ENCODE data around the gene IQSEC1. TPM values are rescaled to one million over a fixed set of nuclear protein-coding genes. Genes with fewer than 3 reads are reported as not detected.

The IQSEC1 gene
- total RNA-seq, 1 donor from 2014 or later = 41.7 TPM

DNA sequence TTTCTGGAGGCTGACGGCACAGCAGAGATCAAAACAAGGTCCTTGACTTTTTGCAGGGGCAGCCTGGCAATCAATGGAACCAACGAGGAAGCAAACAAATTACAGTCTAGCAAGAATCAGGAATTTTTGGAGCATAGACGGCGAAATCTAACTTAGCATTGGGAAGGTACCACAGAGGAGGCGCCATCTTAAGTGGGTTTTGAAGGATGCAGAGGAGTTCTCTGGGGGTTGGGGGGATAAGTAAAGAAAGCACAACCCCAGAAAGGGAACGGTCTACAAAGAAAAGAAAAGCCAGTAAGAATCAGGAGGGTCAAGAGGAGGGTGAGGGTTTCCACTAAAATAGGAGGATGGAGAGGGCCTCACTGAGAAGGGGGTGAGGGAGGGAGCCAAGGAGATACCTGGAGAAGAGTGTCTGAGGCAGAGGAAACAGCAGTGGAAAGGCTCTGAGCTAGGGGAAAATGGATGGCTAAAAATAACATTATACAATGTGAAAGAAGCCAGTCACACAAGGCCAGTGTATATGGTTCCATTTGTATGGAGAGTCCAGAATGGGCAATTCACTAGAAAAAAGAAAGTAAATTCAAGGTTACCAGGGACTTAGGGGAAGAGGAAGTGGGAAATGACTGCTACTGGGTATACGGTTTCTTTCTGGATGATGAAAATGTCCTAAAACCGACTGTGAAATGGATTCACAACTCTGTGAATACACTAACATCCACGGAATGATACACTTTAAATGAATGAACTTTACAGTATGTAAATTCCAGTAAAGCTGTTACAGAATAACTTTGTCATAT lies 25.2 kb upstream of the IQSEC1 start:
- TF ChIP-seq, protein P1, sequence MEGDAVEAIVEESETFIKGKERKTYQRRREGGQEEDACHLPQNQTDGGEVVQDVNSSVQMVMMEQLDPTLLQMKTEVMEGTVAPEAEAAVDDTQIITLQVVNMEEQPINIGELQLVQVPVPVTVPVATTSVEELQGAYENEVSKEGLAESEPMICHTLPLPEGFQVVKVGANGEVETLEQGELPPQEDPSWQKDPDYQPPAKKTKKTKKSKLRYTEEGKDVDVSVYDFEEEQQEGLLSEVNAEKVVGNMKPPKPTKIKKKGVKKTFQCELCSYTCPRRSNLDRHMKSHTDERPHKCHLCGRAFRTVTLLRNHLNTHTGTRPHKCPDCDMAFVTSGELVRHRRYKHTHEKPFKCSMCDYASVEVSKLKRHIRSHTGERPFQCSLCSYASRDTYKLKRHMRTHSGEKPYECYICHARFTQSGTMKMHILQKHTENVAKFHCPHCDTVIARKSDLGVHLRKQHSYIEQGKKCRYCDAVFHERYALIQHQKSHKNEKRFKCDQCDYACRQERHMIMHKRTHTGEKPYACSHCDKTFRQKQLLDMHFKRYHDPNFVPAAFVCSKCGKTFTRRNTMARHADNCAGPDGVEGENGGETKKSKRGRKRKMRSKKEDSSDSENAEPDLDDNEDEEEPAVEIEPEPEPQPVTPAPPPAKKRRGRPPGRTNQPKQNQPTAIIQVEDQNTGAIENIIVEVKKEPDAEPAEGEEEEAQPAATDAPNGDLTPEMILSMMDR (IDR thresholded peaks at IDR 0.05; ENCODE audit: unreplicated experiment) = no peak
- Mint-ChIP-seq H3K9me3 (no peaks in the 10 kb centered on the region), H3K4me1 (no peaks in the 10 kb centered on the region), H3K36me3 (no peaks in the 10 kb centered on the region), H3K27me3 (ENCODE audit: low read depth) (peaks cover 4% of the 10 kb centered on the region), H3K4me3 (no peak overlapping the region), H3K27ac (no peak overlapping the region)
- no peak for DNase-seq (ENCODE audit: low spot score in 2 of 2, unreplicated experiment in 2 of 2)

GRCh38 chr3:13096356-13096755 lies 23.1 kb upstream of the IQSEC1 start:
- no peak for DNase-seq (ENCODE audit: low spot score in 2 of 2, unreplicated experiment in 2 of 2)
- H3K4me3 Mint-ChIP-seq = no peak overlapping the region
- H3K36me3 Mint-ChIP-seq = no peaks in the 10 kb centered on the region
- no peak overlapping the region for H3K27ac Mint-ChIP-seq
- H3K9me3 Mint-ChIP-seq = no peaks in the 10 kb centered on the region
- peaks cover 6% of the 10 kb centered on the region for H3K27me3 Mint-ChIP-seq (ENCODE audit: low read depth)
- H3K4me1 Mint-ChIP-seq = peaks cover 2% of the 10 kb centered on the region
- TF ChIP-seq, protein P1 (IDR thresholded peaks at IDR 0.05; ENCODE audit: unreplicated experiment) = no peak

GRCh38 chr3:13095408-13095937 lies 22.2 kb upstream of the IQSEC1 start:
- TF ChIP-seq, protein P1 (IDR thresholded peaks at IDR 0.05; ENCODE audit: unreplicated experiment) = no peak
- Mint-ChIP-seq H3K4me3 (no peak overlapping the region), H3K9me3 (no peaks in the 10 kb centered on the region), H3K36me3 (no peaks in the 10 kb centered on the region), H3K27ac (no peak overlapping the region), H3K4me1 (peaks cover 2% of the 10 kb centered on the region), H3K27me3 (ENCODE audit: low read depth) (peaks cover 6% of the 10 kb centered on the region)
- DNase-seq (ENCODE audit: low spot score in 2 of 2, unreplicated experiment in 2 of 2) = no peak

DNA sequence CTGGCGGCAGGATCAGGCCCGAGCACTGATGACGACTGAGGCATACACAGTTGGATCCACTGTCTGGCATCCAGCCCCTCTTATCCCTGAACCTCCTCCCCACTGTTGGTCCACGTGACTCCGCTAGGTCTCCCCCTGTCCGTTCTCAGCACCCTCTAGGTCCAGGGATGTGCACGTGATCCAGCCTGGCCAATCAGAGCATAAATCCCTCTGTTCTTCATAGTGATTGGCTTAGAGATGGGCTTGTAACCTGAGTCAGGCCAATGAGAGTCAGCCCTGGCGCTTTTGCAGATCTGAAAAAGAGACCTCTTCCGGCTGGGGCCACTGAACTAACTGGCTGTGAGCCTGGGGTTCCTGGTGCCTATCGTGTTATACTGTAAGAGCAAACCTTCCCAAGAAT lies 20.5 kb upstream of the IQSEC1 start:
- no peak for DNase-seq (ENCODE audit: low spot score in 2 of 2, unreplicated experiment in 2 of 2)
- Mint-ChIP-seq H3K27ac (no peak overlapping the region), H3K36me3 (no peaks in the 10 kb centered on the region), H3K9me3 (no peaks in the 10 kb centered on the region), H3K4me3 (no peak overlapping the region), H3K27me3 (ENCODE audit: low read depth) (peaks cover 6% of the 10 kb centered on the region), H3K4me1 (peaks cover 2% of the 10 kb centered on the region)
- TF ChIP-seq, protein P1 (IDR thresholded peaks at IDR 0.05; ENCODE audit: unreplicated experiment) = no peak

DNA sequence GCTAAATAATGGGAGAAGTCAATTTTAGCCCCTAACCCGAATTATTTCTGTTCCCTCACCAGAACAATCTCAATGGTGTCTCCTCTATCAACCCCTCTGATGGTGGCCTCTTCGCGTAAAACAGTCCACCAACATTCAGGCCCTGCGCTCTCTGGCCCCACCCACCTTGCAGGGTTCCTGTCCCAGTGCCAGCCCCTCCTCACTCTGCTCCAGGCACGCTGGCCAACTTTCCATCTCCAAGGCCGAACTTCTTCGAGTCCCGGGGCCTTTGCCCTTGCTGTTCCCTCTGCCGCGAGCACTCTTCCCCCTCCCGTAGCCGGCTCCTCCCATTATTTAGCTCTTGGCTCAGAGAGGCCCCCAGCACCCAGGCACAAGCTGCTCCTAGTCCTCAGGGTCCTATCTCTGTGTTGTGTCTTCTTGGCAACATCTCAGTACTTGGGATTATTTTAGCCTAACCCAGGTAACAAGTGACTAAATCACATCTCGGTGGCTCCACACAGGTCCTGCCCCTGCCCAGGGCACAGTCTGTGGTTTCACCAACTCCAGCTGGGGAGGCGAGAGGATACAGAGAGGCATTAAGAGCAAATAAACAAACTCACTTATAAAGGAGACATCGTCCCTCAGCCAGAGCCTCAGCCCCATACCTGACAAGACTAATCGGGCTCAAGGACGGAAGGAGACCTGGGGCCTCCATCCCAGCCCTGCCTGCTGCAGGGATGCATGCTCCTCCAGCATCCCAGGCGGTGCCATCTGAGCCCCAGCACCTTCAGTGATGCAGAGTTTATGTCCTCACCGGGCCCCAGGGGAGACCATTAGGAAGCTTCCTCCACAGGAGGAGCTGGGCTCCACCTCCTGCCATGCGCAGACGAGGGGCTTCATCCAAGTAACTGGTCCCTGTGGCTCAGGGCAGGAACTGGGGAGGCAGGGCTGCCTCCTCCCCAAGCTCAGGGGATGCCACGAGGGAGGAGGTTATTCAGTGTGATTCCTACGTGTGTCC lies 19.7 kb upstream of the IQSEC1 start:
- H3K4me1 Mint-ChIP-seq = peaks cover 2% of the 10 kb centered on the region
- H3K4me3 Mint-ChIP-seq = no peak overlapping the region
- H3K27me3 Mint-ChIP-seq (ENCODE audit: low read depth) = peaks cover 6% of the 10 kb centered on the region
- no peaks in the 10 kb centered on the region for H3K9me3 Mint-ChIP-seq
- DNase-seq (ENCODE audit: low spot score in 2 of 2, unreplicated experiment in 2 of 2) = no peak
- no peak overlapping the region for H3K27ac Mint-ChIP-seq
- H3K36me3 Mint-ChIP-seq = no peaks in the 10 kb centered on the region
- TF ChIP-seq, protein P1 (IDR thresholded peaks at IDR 0.05; ENCODE audit: unreplicated experiment) = no peak

All from mesothelial cell of epicardium (in vitro differentiated cells).